Activated T-cell treated with anti-CD3 and anti-CD28 coated beads, Interleukin-2, amount 50 U/mL, for 72 hours (primary cell): ENCODE measurements around the gene GRM8. TPM values are rescaled to one million over a fixed set of nuclear protein-coding genes. Genes with fewer than 3 reads are reported as not detected.
"Not testable (repeated sequence)": the region's sequence is repeated elsewhere in the genome, so short reads cannot be mapped to it uniquely, and the experiment has no call there.

ENCODE experiments used
- ATAC-seq, 2 donors: fragments of 150-1000 bp; cut with Tn5 transposase; replicated peaks in 1 of 2; 2 replicates each; pipeline ENCODE4 v1.10.0; 2021; ENCODE audit warnings: moderate library complexity in 2 of 2, mild to moderate bottlenecking in 1 of 2
- DNase-seq, 2 donors: peaks; one replicate each; pipeline ENCODE4 v3.0.0; 2021 to 2022; ENCODE audit warnings: mixed read lengths in 1 of 2
- H3K27ac Mint-ChIP-seq: one replicate; pipeline ENCODE4 v1.8.0; 2022; ENCODE audit warnings: mild to moderate bottlenecking, moderate library complexity, mixed read lengths
- H3K27me3 Mint-ChIP-seq: one replicate; pipeline ENCODE4 v1.8.0; 2022; ENCODE audit warnings: low read depth, mixed read lengths
- H3K36me3 Mint-ChIP-seq, 2 donors: one replicate each; pipeline ENCODE4 v1.8.0; 2022; ENCODE audit warnings: mixed read lengths in 2 of 2, mild to moderate bottlenecking in 1 of 2; ENCODE audit not compliant: insufficient read depth in 2 of 2
- H3K4me1 Mint-ChIP-seq: one replicate; pipeline ENCODE4 v1.8.0; 2022; ENCODE audit warnings: low read depth, mixed read lengths
- H3K4me3 Mint-ChIP-seq, 2 donors: one replicate each; pipeline ENCODE4 v1.8.0; 2022; ENCODE audit warnings: mild to moderate bottlenecking in 2 of 2, mixed read lengths in 2 of 2, moderate library complexity in 2 of 2
- H3K9me3 Mint-ChIP-seq, 2 donors: one replicate each; pipeline ENCODE4 v1.8.0; 2022; ENCODE audit warnings: mixed read lengths in 2 of 2
- total RNA-seq, 2 donors: library from RNA; stranded (reverse); gene quantifications; one replicate each; pipeline ENCODE4 v1.2.3, GENCODE V29; 2022

The GRM8 gene
- total RNA-seq, 2 donors from 2014 or later = not detected

DNA sequence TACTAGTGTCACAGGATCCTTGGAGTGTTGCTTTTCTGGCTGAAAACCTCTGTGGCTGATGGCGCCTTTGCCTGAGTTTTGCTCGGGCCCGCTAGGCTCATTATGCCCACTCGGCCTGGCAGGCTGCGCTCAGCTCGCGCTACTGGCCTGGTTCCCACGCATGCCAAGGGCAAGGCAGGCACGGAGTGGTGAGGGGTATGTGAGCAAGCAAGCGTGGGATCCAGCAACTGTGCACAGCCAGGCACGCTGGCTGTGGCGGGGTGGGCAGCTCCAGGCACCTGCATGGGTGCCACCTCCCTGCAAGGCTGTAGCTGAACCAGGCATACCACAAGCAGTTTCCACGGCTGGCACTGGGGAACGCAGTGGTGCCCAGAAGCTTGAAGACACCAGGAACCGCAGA is 562.6 kb downstream of the GRM8 start:
- no peaks in the 10 kb centered on the region for H3K4me1 Mint-ChIP-seq
- H3K4me3 Mint-ChIP-seq = no peak overlapping the region
- ATAC-seq = no peak

GRCh38 chr7:126689037-126689436 is 563.7 kb downstream of the GRM8 start:
- no peaks in the 10 kb centered on the region for H3K36me3 Mint-ChIP-seq
- H3K27me3 Mint-ChIP-seq = no peaks in the 10 kb centered on the region
- no peak overlapping the region for H3K4me3 Mint-ChIP-seq
- ATAC-seq (no peak), DNase-seq (no peak)
- no peaks in the 10 kb centered on the region for H3K4me1 Mint-ChIP-seq
- no peak overlapping the region for H3K27ac Mint-ChIP-seq
- H3K9me3 Mint-ChIP-seq = peaks cover 0 to 2% of the 10 kb centered on the region in 2 donors

More for the DNA sequence above, 562.6 kb downstream of the GRM8 start:
- no peaks in the 10 kb centered on the region for H3K36me3 Mint-ChIP-seq
- no peak overlapping the region for H3K27ac Mint-ChIP-seq
- DNase-seq = no peak
- peaks cover 0 to 2% of the 10 kb centered on the region in 2 donors for H3K9me3 Mint-ChIP-seq
- no peaks in the 10 kb centered on the region for H3K27me3 Mint-ChIP-seq

DNA sequence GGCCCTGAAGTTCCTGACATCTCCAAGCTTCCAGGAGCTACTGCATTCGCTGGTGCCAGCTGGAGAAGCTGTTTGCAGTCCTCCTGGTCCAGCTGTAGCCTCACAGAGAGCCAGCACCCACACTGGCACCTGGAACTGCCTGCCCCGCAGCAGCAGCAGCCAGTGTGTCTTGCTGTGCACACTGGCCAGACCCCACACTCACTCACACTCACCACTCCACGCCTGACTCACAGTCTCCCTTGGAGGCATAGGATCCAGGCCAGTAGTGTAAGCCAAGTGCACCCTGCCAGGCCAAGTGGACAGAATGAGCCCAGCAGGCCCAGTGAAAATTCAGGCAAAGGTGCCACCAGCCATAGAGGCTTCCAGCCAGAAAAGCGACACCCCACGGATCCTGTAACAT is 566.3 kb downstream of the GRM8 start:
- H3K27ac Mint-ChIP-seq = no peak overlapping the region
- DNase-seq = no peak
- no peaks in the 10 kb centered on the region for H3K36me3 Mint-ChIP-seq
- no peak for ATAC-seq
- H3K9me3 Mint-ChIP-seq = peaks cover 0 to 2% of the 10 kb centered on the region in 2 donors
- no peak overlapping the region for H3K4me3 Mint-ChIP-seq
- H3K27me3 Mint-ChIP-seq = no peaks in the 10 kb centered on the region
- no peaks in the 10 kb centered on the region for H3K4me1 Mint-ChIP-seq

- Mint-ChIP-seq H3K4me1 (no peaks in the 10 kb centered on the region), H3K27me3 (no peaks in the 10 kb centered on the region), H3K27ac (no peak overlapping the region), H3K4me3 (no peak overlapping the region), H3K36me3 (no peaks in the 10 kb centered on the region), H3K9me3 (peaks cover 0 to 2% of the 10 kb centered on the region in 2 donors)
- ATAC-seq = no peak
- DNase-seq = no peak
Measured at GRCh38 chr7:126685596-126685995, 567.1 kb downstream of the GRM8 start.

DNA sequence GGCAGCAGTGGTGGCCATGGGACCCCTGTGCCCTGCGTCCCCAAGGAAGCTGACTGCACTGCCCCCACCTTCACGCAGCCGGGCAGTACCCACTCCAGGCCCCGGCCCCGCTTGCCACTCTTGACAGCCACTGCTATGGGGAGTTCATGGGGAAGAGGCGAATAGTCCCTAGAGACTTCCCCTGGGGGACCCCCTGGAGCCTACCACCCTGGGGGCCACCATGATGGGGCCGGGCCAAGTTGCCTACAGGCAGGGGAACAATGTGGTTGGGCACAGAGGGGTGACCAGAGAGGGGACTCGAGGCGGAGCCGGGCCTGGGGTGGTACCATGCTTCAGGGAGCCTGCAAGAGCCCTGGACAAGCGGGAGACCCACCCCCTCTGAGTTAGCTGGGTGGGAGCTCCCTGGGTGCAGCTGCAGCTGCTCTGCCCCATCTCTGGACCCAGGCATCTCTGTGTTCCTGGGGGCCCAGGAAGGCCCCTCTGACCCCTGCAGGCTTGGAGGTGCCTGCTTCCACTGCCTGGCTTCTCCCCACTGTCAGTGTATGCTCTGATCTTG is 567.6 kb downstream of the GRM8 start:
- no peaks in the 10 kb centered on the region for H3K4me1 Mint-ChIP-seq
- no peak overlapping the region for H3K4me3 Mint-ChIP-seq
- no peaks in the 10 kb centered on the region for H3K27me3 Mint-ChIP-seq
- DNase-seq (no peak), ATAC-seq (peak in 1 of 2 donors; percentile 21)
- H3K36me3 Mint-ChIP-seq = no peaks in the 10 kb centered on the region
- H3K27ac Mint-ChIP-seq = no peak overlapping the region
- peaks cover 0 to 2% of the 10 kb centered on the region in 2 donors for H3K9me3 Mint-ChIP-seq

DNA sequence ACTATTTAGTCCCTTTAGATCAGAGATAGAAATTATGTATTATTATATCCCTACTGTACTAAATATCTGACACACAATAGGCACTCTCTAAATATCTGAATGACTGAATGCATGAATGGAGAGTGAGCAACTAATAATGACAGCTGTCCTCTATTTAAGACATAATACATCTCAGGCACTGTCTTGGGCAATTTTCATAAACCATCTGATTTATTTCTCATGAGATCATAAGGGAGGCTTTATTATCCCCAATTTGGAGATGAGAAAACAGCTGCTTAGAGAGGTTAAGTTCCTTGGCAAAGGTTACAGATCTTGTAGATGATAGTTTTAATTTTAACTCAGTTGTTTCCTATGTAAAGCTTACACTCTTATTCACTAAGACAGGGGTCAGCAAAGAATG is 570.6 kb downstream of the GRM8 start:
- Mint-ChIP-seq H3K27me3 (no peaks in the 10 kb centered on the region), H3K36me3 (no peaks in the 10 kb centered on the region), H3K4me3 (no peak overlapping the region), H3K9me3 (no peaks in the 10 kb centered on the region), H3K4me1 (no peaks in the 10 kb centered on the region), H3K27ac (no peak overlapping the region)
- DNase-seq = no peak
- no peak for ATAC-seq

GRCh38 chr7:126668762-126669161 is 584.0 kb downstream of the GRM8 start:
- not testable (repeated sequence) for H3K4me1 Mint-ChIP-seq, H3K27me3 Mint-ChIP-seq, H3K4me3 Mint-ChIP-seq, DNase-seq, H3K27ac Mint-ChIP-seq, ATAC-seq, H3K9me3 Mint-ChIP-seq, H3K36me3 Mint-ChIP-seq

DNA sequence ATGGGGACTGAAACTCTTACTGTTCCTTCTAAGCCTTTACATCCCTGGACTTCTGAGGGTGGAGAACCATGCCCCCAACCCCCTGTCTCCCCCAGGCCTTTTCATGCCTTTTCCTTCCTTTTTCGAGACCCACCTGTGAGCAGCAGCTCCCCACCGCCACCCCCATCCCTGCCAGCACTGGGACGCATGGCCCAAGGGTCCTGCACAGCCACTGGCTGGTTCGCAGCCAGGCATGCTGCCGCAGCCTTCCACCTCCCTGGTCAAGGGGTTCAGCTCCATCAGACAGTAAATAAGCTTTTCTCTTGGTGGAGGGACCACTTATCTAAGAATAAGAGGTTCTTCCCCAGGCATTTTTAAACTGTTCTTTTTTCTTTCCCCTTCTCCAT is 584.4 kb downstream of the GRM8 start:
- no peak for ATAC-seq
- Mint-ChIP-seq H3K9me3 (peaks cover 0 to 4% of the 10 kb centered on the region in 2 donors), H3K4me1 (no peaks in the 10 kb centered on the region), H3K4me3 (no peak overlapping the region), H3K36me3 (no peaks in the 10 kb centered on the region), H3K27me3 (no peaks in the 10 kb centered on the region), H3K27ac (no peak overlapping the region)
- no peak for DNase-seq

DNA sequence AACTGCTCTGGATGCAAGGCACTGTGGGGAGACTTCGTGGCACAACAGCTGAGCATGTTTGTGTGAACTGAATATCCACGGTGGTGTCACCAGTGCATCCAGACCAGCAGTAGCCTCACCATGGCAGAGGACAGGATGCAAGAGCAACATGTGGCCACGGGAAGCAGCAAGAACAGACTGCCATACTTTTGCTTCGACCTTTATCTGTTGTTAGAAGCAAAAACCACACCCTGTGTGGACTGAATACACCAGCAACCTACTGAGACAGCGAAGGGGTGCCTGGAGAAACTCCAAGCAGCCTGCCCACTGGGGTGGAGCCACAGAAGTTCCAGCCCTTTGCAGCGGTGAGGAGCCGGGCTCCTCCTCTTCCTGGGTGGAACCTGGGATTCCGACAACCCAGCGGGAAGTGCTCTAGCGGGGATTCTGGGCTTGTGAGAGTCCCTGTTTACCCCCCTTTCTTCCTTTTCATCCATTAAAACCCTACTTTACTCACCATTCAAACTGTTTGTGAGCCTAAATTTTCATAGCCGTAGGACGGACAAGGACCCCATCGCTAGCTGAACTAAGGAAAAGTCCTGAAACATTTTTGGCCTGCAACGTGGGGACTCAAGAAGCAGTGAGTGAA is 584.9 kb downstream of the GRM8 start:
- no peak for DNase-seq
- Mint-ChIP-seq H3K27me3 (no peaks in the 10 kb centered on the region), H3K9me3 (peaks cover 0 to 4% of the 10 kb centered on the region in 2 donors), H3K4me1 (no peaks in the 10 kb centered on the region), H3K27ac (no peak overlapping the region), H3K36me3 (no peaks in the 10 kb centered on the region), H3K4me3 (no peak overlapping the region)
- no peak for ATAC-seq

GRCh38 chr7:126662856-126663255 is 589.9 kb downstream of the GRM8 start:
- Mint-ChIP-seq H3K4me3 (no peak overlapping the region), H3K9me3 (peaks cover 0 to 8% of the 10 kb centered on the region in 2 donors), H3K27me3 (no peaks in the 10 kb centered on the region), H3K27ac (no peak overlapping the region), H3K36me3 (no peaks in the 10 kb centered on the region), H3K4me1 (no peaks in the 10 kb centered on the region)
- no peak for ATAC-seq
- no peak for DNase-seq

- H3K27me3 Mint-ChIP-seq = no peaks in the 10 kb centered on the region
- no peak overlapping the region for H3K4me3 Mint-ChIP-seq
- no peak overlapping the region for H3K27ac Mint-ChIP-seq
- DNase-seq (no peak), ATAC-seq (no peak)
- no peaks in the 10 kb centered on the region for H3K36me3 Mint-ChIP-seq
- peaks cover 0 to 9% of the 10 kb centered on the region in 2 donors for H3K9me3 Mint-ChIP-seq
- no peaks in the 10 kb centered on the region for H3K4me1 Mint-ChIP-seq
Measured at GRCh38 chr7:126659124-126659523, 593.6 kb downstream of the GRM8 start.

DNA sequence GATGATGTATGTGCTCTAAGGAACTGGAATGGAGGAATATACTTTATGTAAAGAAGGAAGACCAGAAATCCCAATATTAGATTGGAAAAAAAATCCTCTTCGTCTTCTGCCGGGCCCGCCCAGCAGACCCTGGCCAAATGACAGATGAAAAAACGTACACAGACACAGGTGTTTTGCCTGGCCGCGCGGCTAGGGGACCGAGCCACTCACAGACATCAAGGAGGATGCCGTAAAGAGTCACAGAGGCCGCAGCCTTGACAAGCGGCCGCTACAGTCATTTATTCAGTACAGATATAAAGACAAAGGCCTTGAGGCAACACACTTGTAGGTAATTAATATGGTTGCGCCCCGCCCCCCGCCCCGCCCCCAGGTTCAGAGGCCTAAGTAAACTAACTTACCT is 594.1 kb downstream of the GRM8 start:
- no peak overlapping the region for H3K4me3 Mint-ChIP-seq
- DNase-seq (no peak), ATAC-seq (no peak)
- H3K9me3 Mint-ChIP-seq = peaks cover 0 to 9% of the 10 kb centered on the region in 2 donors
- H3K27ac Mint-ChIP-seq = no peak overlapping the region
- H3K36me3 Mint-ChIP-seq = no peaks in the 10 kb centered on the region
- H3K27me3 Mint-ChIP-seq = no peaks in the 10 kb centered on the region
- no peaks in the 10 kb centered on the region for H3K4me1 Mint-ChIP-seq

GRCh38 chr7:126657599-126658358 is 595.0 kb downstream of the GRM8 start:
- no peak overlapping the region for H3K27ac Mint-ChIP-seq
- DNase-seq (no peak), ATAC-seq (no peak)
- no peaks in the 10 kb centered on the region for H3K36me3 Mint-ChIP-seq
- H3K4me3 Mint-ChIP-seq = no peak overlapping the region
- no peaks in the 10 kb centered on the region for H3K27me3 Mint-ChIP-seq
- no peaks in the 10 kb centered on the region for H3K4me1 Mint-ChIP-seq
- H3K9me3 Mint-ChIP-seq = peaks cover 0 to 6% of the 10 kb centered on the region in 2 donors
